ENCODE data around the gene C2orf42. TPM values are rescaled to one million over a fixed set of nuclear protein-coding genes. Genes with fewer than 3 reads are reported as not detected.
A peak's percentile ranks its signal among the peaks of the same experiment; 100 is the strongest.
"Not testable (repeated sequence)": the region's sequence is repeated elsewhere in the genome, so short reads cannot be mapped to it uniquely, and the experiment has no call there.

Gene C2orf42
- total and polyA plus RNA-seq, 2 experiments from 2014 or later: 10.1 to 22.0 TPM

GRCh38 chr2:70111752-70112591 lies 78.8 kb downstream of the C2orf42 start:
- peak overlapping the region; percentile 44 for H3K4me2 ChIP-seq
- H4K20me1 ChIP-seq (ENCODE audit: insufficient read depth, poor library complexity, severe bottlenecking): no peaks in the 10 kb centered on the region
- H3K36me3 ChIP-seq (replicated peaks; ENCODE audit: insufficient read depth, low read depth): no peaks in the 10 kb centered on the region
- peak overlapping the region; percentile 5 for H2AFZ ChIP-seq
- WGBS (ENCODE audit: low lambda C conversion rate, missing lambda C conversion rate): 79% methylated on average over 7 of the region's 7 CpGs
- no peaks in the 10 kb centered on the region for H3K79me2 ChIP-seq
- peaks cover 26% of the 10 kb centered on the region for H3K4me1 ChIP-seq (ENCODE audit: insufficient read depth)
- no peak overlapping the region for H3K4me3 ChIP-seq
- H3K27me3 ChIP-seq: no peaks in the 10 kb centered on the region
- peak overlapping the region; percentile 80 for H3K27ac ChIP-seq
- peak; percentile 52 for DNase-seq (ENCODE audit: low spot score)
- no peak for TF ChIP-seq EZH2phosphoT487 (IDR thresholded peaks at IDR 0.05; ENCODE audit: low read depth, severe bottlenecking, unreplicated experiment)
- TF ChIP-seq EZH2 (IDR thresholded peaks at IDR 0.05; ENCODE audit: borderline replicate concordance): no peak
- TF ChIP-seq CTCF (IDR thresholded peaks at IDR 0.05; ENCODE audit: poor library complexity): no peak
- no peaks in the 10 kb centered on the region for H3K9me2 ChIP-seq (replicated peaks; ENCODE audit: insufficient read depth)
- no peaks in the 10 kb centered on the region for H3K9me3 ChIP-seq (ENCODE audit: low read depth)

- H4K20me1 ChIP-seq (ENCODE audit: insufficient read depth, poor library complexity, severe bottlenecking); H3K27me3 ChIP-seq; H3K9me3 ChIP-seq (ENCODE audit: low read depth); H2AFZ ChIP-seq; DNase-seq (ENCODE audit: low spot score); H3K9me2 ChIP-seq (replicated peaks; ENCODE audit: insufficient read depth); H3K36me3 ChIP-seq (replicated peaks; ENCODE audit: insufficient read depth, low read depth); H3K79me2 ChIP-seq; H3K4me3 ChIP-seq; H3K4me2 ChIP-seq: not testable (repeated sequence)
- WGBS (ENCODE audit: low lambda C conversion rate, missing lambda C conversion rate): 97% methylated on average over 5 of the region's 5 CpGs
- peak overlapping the region; percentile 97 for H3K27ac ChIP-seq
- peaks cover 26% of the 10 kb centered on the region for H3K4me1 ChIP-seq (ENCODE audit: insufficient read depth)
Measured at GRCh38 chr2:70110397-70110796, 80.4 kb downstream of the C2orf42 start.

- H3K4me1 ChIP-seq (ENCODE audit: insufficient read depth): peaks cover 24% of the 10 kb centered on the region
- DNase-seq (ENCODE audit: low spot score); H3K4me2 ChIP-seq; H3K27me3 ChIP-seq; H4K20me1 ChIP-seq (ENCODE audit: insufficient read depth, poor library complexity, severe bottlenecking); H3K27ac ChIP-seq; H3K79me2 ChIP-seq; H3K36me3 ChIP-seq (replicated peaks; ENCODE audit: insufficient read depth, low read depth); H3K4me3 ChIP-seq; H3K9me2 ChIP-seq (replicated peaks; ENCODE audit: insufficient read depth); H2AFZ ChIP-seq; H3K9me3 ChIP-seq (ENCODE audit: low read depth): not testable (repeated sequence)
- 96% methylated on average over 8 of the region's 8 CpGs for WGBS (ENCODE audit: low lambda C conversion rate, missing lambda C conversion rate)
Measured at GRCh38 chr2:70106138-70106537, 84.7 kb downstream of the C2orf42 start.

- Histone ChIP-seq H3K79me2 (no peaks in the 10 kb centered on the region), H3K4me2 (peak overlapping the region; percentile 61), H3K36me3 (replicated peaks; ENCODE audit: insufficient read depth, low read depth) (no peaks in the 10 kb centered on the region), H3K9me3 (ENCODE audit: low read depth) (no peaks in the 10 kb centered on the region), H2AFZ (peak overlapping the region; percentile 54), H3K4me1 (ENCODE audit: insufficient read depth) (peaks cover 22% of the 10 kb centered on the region), H3K9me2 (replicated peaks; ENCODE audit: insufficient read depth) (no peaks in the 10 kb centered on the region), H4K20me1 (ENCODE audit: insufficient read depth, poor library complexity, severe bottlenecking) (no peaks in the 10 kb centered on the region), H3K4me3 (no peak overlapping the region), H3K27ac (peak overlapping the region; percentile 82), H3K27me3 (no peaks in the 10 kb centered on the region)
- TF ChIP-seq EZH2phosphoT487 (IDR thresholded peaks at IDR 0.05; ENCODE audit: low read depth, severe bottlenecking, unreplicated experiment) (no peak), EZH2 (IDR thresholded peaks at IDR 0.05; ENCODE audit: borderline replicate concordance) (no peak), CTCF (IDR thresholded peaks at IDR 0.05; ENCODE audit: poor library complexity) (no peak)
- WGBS (ENCODE audit: low lambda C conversion rate, missing lambda C conversion rate): 48% methylated on average over 11 of the region's 11 CpGs
- DNase-seq (ENCODE audit: low spot score): peak; percentile 74
Measured at GRCh38 chr2:70104231-70105111, 86.3 kb downstream of the C2orf42 start.

All from hepatocyte (in vitro differentiated cells).